HuH-7.5 (cell line): ENCODE data around the gene HDGFL2.

Source experiments
- DNase-seq: peaks from one replicate; pipeline ENCODE4 v3.0.0; 2011; ENCODE audit warnings: low spot score

The HDGFL2 gene

DNA sequence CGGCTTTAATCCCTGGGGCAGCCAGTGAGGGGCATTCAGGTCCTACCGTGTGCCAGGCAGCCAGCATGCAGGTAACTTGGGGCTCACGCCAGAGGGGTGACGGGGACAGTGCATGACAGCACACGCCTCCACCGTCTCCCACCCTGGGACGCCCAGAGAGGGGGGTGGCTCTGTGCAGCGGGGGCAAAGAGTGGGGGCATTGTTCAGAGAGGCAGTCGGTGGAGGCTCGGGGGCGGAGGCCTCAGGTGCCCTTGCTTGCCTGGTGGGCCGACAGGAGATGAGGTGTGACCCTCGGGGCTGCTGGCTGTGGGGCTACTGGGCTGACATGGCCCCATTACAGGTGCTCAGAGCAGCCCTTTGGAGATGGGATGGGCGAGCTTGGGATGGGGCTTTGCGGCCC lies 27.8 kb downstream of the HDGFL2 start:
- DNase-seq: no peak

DNA sequence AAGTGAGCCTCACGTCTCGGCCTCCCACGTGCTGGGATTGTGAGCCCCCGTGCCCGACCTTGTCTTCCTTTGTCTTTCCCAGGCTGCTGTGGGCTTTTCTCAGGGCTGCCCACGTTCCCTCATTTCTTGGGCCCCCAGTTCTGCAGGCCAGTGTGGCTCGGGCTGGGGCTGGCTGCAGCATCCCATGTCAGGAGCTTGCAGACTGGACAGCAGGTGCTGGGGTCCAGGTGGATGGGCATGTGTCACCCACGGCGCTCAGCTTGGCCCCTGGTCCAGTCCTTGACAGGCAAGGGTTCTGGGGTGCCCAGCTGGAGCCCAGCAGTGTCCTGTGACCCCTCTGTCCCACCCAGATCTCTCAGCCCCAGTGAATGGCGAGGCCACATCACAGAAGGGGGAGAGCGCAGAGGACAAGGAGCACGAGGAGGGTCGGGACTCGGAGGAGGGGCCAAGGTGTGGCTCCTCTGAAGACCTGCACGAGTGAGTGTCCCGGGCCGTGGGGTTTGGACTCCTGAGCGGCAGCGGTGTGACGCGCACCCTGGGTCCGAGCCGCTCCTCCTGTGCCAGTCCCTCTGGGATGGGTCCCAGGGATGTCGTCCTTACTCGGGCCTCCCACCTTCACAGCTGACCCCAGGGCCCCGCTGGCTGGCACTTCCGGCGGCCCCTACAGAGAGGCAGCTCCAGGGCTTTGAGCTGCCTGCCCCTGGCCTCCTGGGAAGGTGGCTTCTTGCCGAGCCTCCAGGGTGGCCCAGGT lies 28.9 kb downstream of the HDGFL2 start:
- no peak for DNase-seq

DNA sequence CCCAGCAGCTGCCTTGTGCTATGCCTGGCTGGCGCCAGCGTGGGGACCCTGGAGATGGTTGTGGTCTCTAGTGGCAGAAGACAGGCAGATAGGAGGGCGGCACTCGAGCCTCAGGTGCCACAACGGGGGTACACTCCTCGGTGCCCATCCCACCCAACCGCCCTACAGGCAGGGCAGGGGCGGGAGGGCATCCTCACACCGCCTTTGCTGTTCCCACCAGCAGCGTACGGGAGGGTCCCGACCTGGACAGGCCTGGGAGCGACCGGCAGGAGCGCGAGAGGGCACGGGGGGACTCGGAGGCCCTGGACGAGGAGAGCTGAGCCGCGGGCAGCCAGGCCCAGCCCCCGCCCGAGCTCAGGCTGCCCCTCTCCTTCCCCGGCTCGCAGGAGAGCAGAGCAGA lies 29.6 kb downstream of the HDGFL2 start:
- no peak for DNase-seq

DNA sequence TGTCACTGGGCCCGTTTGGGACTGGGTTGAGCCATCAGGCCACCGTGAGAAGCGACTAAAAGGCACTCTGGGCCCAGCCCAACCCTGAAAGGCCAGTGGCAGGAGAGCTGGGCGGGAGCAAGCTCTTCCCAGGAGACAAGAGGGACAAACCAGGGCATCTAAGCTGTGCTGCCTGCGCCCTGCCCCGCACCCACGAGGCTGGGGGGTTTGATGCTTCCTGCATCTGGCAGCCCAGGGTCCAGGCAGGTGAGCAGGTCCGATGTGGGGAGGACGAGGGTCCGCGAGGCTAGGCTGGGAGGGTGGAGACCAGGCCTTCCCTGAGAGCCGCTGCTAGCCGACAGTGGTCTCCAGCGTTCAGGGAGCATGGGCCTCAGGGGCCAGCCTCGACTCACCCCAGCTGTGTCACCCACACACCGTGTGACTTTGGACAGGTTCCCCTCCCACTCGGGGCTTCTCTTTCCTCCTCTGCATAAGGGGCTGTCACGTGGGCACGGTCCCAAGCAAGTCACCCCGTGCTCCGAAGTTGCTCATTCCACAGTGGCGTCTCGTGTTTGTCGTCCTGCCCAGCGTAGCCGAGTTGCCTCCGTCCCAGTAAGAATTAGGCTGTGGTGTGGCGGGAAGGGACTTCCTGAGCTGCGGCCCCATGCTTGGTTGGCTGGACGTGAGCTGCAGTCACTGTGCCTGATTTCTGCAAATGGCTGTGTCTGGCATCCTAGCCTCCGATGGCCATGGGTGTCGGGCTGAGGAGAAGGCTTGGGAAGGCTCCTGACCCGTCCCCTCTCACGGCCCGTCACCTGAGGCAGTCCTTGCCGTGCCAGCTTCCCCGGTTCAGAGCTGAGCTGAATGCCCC lies 30.4 kb downstream of the HDGFL2 start:
- no peak for DNase-seq

DNA sequence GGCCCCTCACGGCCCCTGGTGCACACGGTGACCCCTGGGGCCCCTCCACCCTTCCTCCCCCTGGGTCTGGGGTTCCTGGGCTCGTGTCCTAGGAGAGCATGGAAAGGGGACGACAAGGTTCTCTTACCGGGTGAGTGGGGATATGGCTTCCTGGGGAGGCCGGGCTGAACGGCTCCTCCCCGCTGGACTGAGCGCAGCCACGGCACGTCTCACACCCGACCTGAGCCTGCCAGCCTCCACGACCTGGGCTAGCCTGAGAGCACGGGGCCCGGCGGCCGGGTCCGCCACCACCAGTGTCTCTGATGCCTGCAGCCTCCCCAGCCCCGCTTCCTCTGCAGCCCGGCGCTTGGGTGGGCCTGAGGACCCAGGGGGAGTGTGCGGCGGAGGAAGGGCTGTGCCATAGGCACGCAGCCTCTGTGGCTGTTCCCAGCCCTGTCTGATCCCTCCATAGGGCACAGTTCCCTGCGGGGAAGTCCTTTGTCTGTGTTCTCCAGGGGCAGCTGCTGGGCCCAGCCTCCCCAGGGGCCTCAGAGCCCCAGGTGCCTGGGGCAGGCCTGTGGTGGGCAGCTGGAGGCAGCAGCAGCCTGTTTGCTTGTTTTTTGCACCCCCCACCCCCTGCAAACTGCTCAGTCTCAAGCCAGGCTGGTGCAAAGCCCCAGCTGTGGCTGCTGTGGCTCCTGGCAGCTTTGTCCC lies 31.2 kb downstream of the HDGFL2 start:
- DNase-seq: no peak

DNA sequence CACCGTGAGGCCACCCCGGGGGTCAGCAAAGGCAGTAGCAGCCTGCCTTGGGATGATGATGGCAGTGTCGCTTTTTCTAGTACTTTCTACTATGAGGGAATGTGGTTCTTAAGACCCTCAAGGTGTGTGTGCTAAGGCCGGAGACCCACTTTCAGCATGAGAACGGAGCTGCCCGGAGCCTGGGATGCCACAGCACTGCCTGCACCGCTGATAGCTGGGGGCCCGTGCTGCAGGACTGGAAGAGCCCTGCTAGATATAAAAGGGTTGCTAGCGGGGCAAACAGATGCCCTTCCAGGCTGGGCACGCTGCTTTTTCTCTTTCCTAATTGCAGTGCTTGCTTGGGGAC lies 31.7 kb downstream of the HDGFL2 start:
- no peak for DNase-seq

DNA sequence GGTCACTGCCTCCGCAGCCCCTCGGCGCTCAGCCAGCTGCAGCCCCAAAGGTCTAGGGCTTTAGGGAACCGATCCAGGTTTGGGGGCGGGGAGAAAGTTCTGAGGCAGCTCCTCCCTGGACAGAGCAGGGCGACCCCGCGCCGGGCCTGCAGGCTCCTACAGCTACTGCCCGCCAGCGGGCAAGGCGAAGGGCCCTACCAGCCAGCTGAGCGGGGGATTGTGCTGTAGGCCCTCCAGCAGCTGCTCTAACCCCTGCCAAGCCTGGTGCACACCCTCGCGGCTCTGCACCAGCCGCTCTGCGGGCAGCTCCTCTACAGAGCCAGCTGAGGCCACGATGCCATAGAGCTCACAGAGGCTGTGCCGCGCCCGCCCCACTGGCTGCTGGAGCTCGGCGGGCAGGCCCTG lies 32.2 kb downstream of the HDGFL2 start:
- no peak for DNase-seq

DNA sequence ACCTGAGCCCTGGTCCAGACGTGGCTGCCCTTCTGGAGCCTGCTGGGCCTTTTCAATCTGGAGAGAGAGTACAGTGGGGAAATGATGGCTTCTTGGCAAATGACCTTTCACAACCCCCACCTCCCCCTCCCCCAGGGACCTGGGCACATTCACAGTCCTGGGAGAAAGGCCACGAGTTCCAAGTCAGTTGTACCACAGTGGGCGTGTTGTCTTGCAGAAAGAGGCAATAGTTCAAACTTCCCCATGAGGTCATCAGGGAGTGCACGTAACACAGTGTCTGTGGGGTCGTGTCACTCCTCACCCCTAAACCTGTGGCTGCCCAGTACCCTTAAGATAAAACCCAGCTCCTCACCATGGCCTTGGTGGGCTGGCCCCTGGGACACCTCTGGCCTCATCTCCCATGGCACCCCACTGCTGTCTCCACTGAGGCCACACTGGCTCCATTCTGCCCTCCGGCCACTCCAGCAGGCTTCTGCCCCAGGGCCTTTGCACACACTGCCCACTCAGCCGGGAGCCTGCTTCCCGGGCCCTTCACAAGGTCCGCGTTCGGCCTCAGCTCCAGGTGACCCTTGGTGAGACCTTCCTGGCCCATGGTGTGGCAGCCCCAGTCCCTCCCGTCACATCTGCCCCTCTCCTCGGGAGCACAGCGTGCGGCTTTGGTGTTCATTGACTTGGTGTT lies 32.9 kb downstream of the HDGFL2 start:
- no peak for DNase-seq

DNA sequence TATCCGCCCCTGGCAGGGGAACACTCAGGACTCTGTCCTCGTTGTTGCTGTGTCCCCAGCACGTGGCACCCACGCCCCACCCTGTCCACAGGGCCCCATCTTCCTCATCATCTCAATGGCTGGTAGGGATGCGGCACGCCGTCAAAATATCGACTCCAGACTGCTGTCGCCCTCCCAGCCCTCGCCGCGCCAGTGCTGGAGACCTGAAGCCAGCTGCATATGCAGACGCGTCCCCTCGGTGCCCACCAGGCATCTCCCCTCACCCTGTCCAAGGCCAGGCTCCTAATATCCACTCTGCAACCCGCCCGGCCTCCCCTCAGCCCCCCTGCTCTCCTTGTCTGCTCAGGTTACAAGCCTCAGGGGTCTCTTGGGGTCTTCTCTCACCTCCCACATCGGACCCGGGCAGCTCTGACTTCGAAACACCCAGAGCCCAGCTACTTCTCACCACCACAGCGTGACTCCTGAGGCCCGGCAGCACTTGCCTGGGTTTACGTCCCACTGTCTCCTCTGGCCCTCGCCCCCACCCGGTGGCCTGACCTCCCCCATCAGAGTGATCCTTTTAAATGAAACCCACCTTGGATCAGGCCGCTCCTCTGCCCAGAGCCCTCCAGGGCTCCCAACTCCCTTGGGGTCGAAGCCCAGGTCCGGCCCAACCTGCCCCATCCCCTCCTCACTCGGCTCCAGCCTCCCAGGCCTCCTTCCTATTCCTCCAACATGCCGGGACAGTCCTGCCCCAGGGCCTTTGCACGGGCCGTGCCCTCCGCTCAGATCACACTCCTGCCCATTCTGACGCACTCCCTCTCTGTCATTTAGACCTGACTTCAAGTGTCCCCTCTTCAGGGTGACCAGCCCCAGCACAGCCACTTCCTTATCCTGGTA lies 33.7 kb downstream of the HDGFL2 start:
- no peak for DNase-seq

DNA sequence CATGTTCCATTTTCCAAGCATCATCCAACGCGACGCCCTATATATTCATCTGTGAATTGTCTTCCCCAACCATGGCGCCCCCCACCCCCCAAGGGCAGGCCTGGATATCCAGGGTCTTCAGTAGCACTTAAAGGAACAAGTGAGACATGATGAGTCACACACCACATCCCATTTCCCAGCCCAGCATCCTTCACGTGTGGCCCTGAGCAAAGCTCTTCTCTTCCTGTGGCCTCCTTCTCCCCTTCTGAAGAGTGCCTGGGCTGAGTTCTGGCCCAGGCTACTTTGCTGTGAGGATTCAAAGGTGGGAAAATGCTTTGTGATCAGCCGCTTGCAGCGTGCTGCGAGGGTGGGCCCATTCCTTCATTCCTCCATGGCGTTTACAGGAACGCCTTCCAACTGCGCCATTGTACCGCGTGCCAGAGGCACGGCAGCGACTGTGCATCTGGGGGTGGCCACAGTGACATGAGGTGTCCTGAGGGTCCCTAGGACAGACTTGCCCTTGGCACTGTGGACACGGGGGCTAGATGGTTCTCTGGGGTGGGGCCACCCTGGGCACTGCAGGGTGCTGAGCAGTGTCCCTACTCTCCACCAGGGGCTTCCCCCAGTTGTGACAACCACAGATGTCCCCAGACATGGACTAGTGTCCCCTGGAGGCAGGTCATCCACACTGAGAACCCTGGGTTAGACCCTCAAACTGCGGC lies 34.5 kb downstream of the HDGFL2 start:
- DNase-seq: no peak

DNA sequence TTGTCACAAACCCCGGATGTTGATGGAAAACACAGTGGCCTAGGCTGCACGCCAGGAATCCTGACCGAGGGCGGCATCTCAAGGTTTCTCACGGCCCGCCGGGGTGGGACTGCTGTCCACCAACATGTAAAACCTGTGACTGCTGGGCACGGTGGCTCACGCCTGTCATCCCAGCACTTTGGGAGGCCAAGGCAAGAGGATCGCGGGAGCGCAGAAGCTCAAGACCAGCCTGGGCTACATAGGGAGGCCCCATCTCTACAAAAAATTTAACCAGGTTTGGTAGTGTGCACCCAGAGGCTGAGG lies 35.0 kb downstream of the HDGFL2 start:
- no peak for DNase-seq

DNA sequence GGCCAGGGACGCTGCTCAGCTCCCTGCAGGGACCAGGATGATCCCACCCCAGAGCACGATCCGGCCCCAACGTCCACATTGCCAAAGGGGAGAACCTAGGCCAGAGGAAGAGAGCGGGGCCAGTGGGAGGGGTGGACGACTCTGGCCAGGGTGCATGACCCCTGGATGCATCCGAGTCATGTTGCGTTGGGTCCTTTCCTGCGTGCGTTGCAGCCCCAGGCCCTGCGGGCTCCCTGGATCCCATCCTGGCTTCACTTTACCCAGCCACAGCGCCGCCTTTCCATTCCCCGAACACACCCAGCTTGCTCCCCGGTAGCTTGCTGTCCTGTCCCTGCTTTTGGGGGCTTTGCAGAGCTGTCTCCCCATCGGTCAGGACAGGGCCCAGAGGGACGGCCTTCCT lies 35.7 kb downstream of the HDGFL2 start:
- DNase-seq: no peak

DNA sequence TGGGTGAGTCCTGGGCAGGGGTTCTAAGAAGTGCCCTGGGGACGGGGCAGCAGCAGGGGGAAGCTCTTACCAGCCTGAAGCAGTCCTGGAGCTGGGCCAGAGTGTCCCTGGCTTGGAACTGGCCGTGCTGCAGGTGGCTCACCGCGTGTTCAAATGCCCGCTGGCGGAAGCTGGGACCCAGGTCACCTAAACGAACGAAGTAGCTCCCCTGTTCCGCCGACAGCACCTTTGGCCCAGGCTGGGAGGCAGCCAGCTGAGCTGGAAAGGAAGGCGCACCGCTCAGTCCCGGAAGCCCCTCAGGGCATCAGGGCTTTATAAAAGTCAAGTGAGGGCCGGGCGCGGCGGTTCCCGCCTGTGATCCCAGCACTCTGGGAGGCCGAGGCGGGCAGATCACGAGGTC lies 36.6 kb downstream of the HDGFL2 start:
- no peak for DNase-seq

DNA sequence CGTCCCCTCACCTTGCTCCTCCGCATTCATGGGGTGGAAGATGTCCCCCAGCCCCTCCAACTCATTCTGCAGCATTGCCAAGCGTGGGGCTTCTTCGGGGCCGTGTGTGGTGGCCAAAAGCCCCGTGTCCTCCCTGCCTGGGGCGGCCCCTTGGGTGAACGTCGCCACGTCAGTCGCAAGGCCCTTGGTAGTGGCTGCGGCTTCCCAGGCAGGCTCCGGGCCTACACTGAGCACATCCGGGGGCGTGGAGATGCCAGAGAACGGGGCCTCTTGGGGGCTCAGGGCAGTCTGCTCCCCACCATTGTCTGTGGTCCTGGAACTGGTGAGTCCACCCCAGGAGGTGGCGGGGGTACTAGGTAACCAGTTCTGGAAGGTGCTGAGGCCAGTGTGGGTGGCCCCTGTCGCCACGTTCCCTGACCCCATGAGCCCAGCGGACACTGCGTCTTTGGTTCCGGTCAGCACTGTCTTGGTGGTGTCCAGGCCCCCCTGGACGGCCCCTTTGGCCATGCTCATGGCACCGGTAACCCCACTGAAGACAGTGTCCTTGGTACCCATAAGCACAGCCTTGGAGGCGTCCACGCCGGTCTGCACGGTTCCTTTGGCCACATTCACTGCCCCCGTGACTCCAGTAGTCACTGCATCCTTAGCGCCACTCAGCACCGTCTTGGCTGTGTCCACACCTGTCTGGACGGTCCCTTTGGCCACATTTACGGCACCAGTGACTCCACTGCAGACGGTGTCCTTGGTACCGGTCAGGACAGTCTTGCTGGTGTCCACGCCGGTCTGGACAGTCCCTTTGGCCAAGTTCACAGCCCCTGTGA lies 38.5 kb downstream of the HDGFL2 start:
- no peak for DNase-seq

DNA sequence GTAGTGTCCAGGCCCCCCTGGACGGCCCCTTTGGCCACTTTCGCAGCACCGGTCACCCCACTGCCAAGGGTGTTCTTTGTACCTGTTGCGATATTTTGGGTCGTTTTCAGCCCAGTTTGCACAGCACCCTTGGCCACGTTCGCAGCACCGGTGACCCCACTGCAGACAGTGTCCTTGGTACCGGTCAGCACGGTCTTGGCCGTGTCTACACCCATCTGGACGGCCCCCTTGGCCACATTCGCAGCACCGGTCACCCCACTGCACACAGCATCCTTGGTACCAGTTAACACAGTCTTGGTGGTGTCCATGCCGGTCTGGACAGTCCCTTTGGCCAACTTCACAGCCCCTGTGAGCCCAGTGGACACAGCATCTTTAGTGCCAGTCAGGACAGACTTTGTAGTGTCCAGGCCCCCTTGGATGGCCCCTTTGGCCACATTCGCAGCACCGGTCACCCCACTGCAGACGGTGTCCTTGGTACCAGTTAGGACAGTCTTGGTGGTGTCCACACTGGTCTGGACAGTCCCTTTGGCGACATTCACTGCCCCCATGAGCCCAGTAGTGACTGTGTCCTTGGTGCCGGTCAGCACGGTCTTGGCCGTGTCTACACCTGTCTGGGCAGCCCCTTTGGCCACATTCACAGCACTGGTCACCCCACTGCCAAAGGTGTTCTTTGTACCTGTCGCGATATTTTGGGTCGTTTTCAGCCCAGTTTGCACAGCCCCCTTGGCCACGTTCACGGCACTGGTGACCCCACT lies 39.4 kb downstream of the HDGFL2 start:
- DNase-seq: no peak

DNA sequence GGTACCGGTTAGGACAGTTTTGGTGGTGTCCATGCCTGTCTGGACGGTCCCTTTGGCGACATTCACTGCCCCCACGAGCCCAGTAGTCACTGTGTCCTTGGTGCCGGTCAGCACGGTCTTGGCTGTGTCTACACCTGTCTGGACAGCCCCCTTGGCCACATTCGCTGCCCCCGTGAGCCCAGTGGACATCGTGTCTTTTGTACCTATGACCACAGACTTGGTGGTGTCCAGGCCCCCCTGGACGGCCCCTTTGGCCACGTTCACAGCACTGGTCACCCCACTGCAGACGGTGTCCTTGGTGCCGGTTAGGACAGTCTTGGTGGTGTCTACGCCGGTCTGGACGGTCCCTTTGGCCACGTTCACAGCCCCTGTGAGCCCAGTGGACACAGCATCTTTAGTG lies 40.0 kb downstream of the HDGFL2 start:
- no peak for DNase-seq

DNA sequence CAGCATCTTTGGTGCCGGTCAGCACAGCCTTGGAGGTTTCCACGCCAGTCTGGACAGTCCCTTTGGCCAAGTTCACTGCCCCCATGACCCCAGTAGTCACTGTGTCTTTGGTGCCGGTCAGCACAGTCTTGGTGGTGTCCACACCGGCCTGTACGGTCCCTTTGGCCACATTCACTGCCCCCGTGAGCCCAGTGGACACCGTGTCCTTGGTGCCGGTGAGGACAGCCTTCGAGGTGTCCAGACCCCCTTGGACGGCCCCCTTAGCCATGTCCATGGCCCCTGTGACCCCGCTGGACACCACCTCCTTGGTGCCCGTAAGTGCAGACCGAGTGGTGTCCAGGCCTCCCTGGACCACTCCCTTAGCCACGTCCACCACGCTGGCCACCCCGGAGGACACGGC lies 41.2 kb downstream of the HDGFL2 start:
- DNase-seq: no peak

DNA sequence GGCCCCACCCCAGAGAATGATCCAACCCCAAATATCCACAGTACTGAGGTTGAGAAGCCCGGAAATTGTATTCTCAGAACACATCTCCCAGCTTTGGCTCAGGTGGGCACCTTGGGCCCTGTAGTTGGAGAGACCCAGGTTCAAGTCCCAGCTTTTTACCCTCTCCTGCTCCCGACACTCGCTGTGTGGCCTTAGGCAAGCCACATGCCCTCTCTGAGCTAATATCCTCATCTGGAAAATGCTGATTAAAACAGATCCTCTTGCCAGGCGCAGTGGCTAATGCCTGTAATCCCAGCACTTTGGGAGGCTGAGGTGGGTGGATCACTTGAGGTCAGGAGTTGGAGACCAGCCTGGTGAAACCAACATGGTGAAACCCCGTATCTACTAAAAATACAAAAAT lies 43.6 kb downstream of the HDGFL2 start:
- DNase-seq: no peak

DNA sequence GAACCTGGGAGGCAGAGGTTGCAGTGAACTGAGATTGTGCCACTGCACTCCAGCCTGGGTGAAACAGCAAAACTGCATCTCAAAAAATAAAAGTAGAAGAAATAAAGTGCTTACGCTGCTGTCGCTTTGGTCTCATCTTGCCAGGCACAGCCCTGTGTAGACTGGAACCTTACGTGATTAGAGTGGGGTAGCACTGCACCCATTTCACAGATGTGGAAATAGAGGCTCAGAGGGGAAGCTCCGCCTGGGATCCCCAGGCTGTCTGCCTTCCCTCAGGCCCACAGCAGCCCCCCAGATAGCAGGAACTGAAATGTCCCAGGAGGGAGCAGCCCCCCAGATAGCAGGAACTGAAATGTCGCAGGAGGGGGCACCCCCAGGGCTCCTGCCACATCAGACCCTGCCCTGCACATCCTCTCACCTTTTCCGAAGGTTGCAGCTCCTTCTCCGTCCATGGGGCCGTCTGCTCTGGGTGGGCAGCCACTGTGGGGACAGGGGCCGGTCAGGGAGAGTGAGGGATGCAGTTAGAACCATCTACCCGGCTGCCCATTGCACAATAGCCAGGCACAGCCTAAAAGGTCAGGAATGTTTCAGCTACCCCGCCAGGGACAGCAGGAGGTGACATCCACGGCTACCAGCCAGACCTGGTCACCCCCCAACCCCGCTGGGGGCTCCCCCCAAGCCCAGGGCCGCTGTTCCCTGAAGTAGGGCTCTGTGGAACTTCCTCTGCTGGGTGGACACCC lies 44.3 kb downstream of the HDGFL2 start:
- DNase-seq: peak; percentile 68
